Left ventricle myocardium superior (tissue), 1 donor: ENCODE results near the gene CNNM3. TPM values are rescaled to one million over a fixed set of nuclear protein-coding genes. Genes with fewer than 3 reads are reported as not detected.

Experiments
- ATAC-seq: fragments of 200-7000 bp; cut with Tn5 transposase; one replicate; pipeline ENCODE4 v1.9.1; 2020; ENCODE audit warnings: mild to moderate bottlenecking, moderate library complexity
- DNase-seq: peaks from one replicate; pipeline ENCODE4 v3.0.0-alpha.2; 2020
- intact Hi-C: fragments of 100-400 bp; cut with micrococcal nuclease; formaldehyde crosslinking; loops from one replicate; pipeline ENCODE4 v1.11.0; 2022
- total RNA-seq: library from RNA; stranded (reverse); fragmentation: NEBNext Ultra II Directional; extraction: Animal tissue kit (Norgen Biotek cat#: 25700); gene quantifications from one replicate; pipeline ENCODE4 v1.2.1, GENCODE V29; 2021
- donor health status: DM: no; HTN: yes; CAD: no; lungs with severe emphysema.

Gene CNNM3
- total RNA-seq, 1 donor from 2014 or later = 16.8 TPM

DNA sequence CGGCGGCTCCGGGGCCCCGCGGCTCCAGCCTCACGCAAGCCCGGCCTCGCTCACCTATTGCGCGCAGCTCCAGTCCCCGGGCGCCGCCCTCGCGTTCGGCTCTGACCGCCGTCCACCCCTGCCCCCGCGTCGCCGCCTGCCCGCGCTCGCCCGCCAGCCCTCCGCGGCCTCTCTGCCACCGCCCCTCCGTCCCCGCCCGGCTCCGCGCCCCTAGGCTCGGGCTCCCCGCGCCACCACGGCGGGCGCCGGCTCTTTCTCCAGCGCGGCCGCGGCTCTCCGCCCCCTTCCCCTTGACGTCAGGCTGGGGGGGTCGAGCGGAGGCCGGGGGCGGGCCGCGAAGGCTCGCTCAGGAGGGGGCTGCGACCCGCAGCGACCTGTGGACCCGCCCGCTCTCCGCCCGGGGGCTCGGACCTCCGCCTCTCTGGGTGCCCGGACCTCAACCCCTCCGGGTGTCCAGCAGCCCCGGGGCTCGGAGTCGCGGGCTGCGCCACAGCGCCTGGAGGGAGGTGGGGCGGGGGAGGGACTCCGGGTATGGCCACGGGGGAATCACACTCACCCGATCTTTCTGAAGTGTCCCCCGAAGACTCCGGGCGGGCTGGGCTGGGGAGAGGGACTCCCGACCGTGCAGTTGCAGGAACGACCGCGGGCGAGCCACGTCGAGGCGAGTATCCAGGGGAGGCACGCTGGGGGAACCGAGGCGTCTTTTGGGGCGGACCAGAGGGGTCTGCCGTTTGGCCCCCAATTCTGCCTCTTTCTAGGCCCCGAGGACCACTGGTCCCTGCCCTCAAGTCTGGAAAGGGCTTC, 54.0 kb downstream of the CNNM3 start, which contains the start of gene SEMA4C:
Gene SEMA4C, minus strand, starts transcription at position 259 of the 804 bp plus-strand sequence. CDS start 2,194 bp downstream, outside the sequence.
- DNase-seq = peak; percentile 83
- peak; percentile 58 for ATAC-seq
- intact Hi-C loops = loop anchor here (5.0 kb wide), 1 partner anchor 37 kb away; no protein-coding TSS in a partner anchor

DNA sequence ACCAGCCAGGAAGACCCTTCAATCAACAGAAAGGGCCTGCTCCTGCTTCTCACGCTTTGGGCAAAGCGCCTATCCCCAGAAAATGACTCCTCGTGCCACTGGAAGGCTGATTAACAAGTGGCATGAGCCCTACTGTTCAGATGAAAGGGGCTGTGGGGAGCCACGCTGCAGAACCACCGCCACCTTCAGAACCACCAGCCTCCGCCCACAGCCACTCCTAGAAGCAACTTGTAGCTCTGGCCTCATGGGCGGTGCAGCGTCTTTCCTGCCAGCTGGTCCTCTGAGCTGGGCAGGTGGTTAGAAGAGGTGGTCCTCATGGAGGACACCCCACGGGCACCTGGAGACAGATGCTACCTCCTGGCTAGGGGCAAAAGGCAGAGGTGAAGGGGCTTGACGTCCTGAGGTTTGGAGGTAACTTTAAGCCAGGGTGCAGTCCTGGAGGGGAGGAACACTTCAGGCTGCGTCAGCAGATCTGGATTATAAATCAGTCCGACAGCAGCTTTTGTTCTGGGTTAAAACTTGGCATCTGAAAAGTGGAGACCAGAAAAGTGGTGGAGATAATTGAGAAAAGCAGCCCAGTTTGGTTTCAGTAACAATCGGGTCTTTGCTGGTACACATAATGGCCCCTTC, 54.7 kb downstream of the CNNM3 start:
- ATAC-seq (no peak), DNase-seq (peak; percentile 62)
- intact Hi-C loops = loop anchor here (5.0 kb wide), 1 partner anchor 37 kb away; no protein-coding TSS in a partner anchor

DNA sequence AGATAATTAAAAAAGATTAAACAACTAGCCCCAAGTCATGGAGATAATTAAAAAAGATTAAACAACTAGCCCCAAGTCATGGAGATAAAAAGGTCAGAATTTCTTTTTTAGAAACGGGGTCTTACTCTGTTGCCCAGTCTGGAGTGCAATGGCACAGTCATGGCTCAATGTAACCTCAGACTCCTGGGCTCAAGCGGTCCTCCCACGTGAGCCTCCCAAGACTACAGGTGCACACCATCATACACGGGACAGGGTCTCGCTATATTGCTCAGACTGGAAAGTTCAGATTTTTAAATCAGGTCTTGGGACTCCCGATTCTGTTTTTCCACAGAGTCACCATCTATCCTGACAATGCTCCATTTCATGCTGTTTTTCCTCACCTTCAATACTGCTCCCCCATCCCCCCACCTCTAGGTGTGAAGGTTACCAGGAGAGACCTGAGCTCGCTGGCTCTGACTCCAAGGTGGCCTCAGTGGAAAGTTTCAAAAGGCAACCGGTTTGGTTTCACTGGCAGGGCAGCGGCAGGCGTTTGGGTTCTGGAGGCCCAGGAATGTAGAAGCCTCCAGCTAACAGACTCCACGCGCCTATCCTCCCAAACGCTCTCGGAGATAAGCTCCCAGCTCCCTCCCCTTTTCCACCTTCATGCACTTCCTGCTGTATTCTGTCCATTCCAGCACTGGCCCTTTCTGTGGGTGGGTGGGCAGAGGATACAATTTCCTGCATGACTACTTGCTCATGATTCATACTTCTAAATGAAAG, 56.7 kb downstream of the CNNM3 start:
- DNase-seq = no peak
- intact Hi-C loops = loop anchor here (5.0 kb wide), 1 partner anchor 35 kb away; no protein-coding TSS in a partner anchor

DNA sequence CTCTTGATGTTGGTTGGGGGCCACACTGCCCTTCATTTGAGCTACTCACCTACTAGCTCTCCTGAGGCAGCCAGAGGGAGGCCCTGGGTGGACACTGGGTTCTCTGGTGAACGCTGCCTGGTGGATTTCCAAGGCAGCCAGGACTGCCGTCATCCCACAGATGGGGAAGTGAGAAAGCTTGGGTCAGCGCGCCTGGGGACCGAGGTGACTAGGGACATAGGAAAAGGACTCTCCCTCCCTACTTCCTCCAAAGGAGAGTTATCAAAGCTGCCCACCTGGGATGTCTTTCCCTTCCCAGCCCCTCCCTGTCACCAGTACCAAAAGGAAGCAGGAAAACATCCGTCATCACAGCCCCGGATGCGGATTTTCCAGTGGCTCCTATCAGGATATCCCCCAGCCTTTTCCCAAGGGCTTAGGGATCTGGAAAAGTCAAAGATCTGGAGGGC, 57.6 kb downstream of the CNNM3 start:
- DNase-seq (peak; percentile 82), ATAC-seq (peak; percentile 8)
- intact Hi-C loops = loop anchor here (5.0 kb wide), 1 partner anchor 34 kb away; no protein-coding TSS in a partner anchor

More for the DNA sequence above, 56.7 kb downstream of the CNNM3 start:
- no peak for ATAC-seq

DNA sequence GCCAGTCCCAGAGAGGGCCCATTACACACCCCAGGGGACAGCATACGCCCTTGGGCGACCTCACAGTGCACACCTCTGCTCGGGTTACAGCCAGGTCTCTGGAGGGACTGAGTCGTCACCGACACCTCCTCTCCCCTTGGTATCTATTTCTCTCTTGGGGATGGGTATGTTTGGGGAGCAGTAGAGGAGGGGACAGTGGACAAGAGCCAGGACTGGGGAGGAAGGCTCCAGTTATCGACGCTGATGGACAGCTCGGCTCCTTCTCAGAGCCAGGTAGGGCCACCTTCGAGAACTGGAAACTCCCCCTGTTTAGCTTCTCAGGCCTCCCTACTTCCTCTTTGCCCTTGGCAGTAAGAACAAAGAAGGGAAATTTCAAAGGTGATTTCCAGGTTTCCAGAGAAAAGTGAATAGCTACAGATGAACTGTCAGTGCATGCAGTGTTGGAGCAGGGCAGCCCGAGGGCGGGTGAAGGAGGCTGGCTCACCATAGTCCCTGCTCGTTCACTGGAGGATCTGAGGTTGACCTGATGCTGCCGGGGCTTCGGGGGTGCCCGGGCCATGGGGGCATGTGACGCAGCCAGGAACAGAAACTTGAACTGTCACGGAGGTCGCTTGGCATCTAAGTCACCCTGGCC, 58.2 kb downstream of the CNNM3 start:
- DNase-seq = no peak
- no peak for ATAC-seq
- intact Hi-C loops = loop anchor here (5.0 kb wide), 1 partner anchor 33 kb away; no protein-coding TSS in a partner anchor

DNA sequence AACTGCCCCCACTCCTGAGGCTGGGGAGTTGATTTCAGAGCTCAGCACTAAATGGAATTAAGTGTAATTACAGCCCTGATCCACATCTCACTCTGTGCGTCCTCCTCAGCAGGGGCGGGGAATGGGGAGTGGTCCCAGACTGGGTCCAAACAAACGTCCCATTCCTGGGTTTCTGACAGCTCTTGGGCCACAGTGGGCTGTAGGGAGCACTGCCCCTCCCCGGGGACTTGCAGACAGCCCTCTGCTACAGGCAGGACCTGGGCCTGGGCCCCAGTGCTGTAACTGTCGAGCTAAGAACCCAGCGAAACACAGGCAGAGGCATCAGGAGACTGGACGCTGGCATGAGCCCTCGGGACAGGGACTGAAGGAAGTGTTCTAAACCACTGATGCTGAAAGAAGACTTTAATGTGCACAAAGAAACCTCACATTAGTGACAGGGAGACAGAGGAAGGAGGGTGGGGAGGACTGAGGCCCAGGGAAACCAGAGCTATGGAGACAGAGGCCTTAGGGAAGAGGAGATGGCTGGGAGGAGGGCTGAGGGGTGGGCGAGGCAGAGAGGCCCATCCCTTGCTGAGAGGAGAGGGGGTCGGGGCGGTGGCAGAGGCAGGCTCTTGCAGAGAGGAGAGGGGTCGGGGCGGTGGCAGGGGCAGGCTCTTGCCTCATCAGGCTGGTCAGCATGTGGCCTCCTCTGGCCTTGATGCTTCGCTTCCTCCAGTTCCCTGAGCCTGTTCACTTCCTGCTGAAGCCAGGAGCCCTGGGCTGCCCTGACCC, 59.6 kb downstream of the CNNM3 start:
- intact Hi-C loops = no loop called here
- ATAC-seq = no peak
- no peak for DNase-seq

DNA sequence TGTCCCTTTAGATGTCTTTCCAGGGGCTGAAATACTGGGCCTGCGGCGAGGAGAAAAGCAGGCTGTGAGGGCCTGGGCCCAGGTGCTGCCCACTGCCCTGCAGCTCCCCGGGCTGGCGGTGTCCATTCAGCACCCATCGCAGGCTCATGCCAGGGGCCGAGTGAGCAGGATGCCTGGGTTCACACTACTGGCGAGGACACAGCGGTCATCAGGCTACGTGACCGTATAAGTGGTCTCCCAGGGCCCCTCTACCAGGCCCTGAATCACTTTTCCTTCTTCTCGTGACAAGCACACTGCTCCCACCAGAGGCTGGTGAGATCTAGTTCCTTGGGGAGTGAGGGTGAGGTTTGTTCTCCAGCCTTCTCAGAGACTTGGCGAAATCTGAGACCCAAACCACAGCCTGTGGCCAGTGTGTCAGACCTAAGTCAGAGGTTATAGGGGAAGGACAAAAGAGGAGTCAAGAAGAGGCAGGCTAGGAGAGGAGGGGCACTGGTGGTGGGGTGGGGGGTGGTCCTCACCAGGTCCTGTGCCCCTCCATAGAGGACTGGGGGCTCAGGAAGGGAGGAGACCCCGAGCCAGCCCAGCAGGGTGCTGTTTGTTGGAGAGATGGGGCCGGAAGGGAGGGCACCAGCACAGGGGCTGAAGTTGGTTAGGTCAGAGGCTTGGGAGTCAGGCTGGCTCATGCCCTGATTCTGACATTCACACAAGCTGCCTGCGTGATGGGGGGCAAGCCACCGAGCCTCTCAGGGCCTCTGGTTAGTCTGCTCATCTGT, 60.4 kb downstream of the CNNM3 start:
- ATAC-seq (no peak), DNase-seq (no peak)
- intact Hi-C loops = no loop called here

DNA sequence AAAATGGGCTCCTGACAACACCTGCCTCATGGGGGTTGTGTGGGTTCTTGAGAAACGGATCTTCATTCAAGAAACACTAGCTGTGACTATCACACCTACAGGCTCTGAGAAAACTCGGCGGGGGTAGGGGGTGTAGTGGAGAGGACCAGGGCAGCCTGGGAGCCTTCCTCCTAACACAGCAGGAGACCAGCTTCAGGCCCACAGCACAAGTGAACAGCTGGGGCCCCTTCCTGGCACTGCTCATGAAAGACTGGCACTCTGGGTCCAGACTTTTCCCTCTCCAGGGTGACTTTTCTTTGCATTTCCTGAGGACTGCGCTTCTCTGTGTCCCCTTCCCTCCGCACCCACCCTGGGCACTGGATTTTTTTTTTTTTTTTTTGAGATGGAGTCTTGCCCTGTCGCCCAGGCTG, 61.0 kb downstream of the CNNM3 start:
- intact Hi-C loops = no loop called here
- no peak for DNase-seq
- ATAC-seq = no peak

DNA sequence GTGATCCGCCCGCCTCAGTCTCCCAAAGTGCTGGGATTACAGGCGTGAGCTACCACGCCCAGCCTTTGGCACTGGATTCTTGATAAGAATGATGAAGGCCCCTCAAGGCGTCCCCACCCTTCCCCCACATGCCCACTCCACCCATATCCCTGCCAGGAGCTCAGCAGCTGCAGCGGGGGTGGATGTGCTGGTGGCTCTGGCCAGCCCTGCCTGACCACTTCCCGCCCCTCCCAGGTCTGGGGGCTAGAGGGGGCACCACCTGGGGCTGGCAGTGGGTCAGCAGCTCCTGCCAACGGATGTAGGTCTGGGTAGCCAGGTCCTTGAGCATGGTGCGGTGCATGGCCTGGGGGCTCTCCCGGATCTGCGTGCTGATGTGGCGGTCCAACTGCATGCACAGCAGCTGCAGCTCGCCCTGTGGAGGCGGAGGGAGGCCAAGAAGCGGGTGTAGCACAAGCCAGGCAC, 61.6 kb downstream of the CNNM3 start:
- ATAC-seq = no peak
- intact Hi-C loops = no loop called here

DNA sequence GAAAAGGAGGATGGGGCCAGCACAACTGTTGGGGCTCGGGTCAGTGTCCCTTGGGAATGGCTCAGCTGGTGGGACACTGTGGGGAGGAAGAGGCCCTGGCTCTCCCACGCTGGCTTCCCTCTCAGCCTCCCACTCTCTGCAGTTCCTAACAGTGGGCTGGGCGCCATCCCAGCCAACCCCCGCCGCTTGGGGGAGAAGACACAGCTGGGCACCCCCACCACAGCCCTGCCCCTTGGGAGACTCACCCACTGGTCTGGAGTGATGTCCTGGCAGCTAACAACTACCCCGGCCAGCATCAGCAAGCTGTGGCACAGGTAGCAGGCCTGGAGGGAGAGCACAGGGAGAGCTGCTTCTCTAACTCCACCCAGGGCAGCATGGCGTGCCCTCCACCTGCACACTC, 62.1 kb downstream of the CNNM3 start:
- intact Hi-C loops = no loop called here
- ATAC-seq (no peak), DNase-seq (no peak)

More for the DNA sequence above, 61.6 kb downstream of the CNNM3 start:
- DNase-seq = no peak

DNA sequence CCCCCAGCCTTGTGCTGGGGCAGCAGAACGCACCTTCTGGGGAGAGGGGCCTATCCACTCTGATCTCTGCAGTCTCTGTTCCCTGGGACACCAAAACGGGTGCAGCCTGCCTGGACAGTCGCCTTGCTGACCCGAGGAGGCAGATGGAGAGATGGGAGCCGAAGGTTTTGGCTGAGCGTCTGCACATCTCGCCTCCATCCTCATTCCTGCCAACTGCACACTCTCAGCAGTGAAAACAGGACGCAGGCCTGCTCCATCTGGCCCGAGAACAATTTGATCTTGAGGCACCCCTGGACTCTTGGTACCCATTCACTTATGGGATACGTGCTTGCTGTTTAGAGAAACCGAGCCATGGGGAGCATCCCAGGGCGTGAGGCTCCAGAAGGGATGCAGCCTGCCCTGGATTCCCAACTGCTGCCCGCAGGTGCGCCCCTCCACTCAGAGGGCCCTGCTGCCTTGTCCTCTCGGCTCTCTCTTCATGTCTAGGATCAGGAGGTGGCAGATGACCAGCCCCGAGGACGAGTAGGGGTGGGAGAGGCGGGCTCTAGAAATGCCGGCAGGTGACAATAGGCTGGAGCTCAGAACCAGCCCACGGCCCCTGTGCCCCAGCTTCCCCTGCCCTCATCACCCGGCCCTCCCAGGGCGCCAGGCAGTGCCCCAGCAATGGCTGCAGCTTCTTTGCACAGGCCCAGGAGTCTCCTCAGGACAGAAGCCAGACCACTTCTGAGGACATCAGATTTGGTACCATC, 62.9 kb downstream of the CNNM3 start:
- intact Hi-C loops = no loop called here
- no peak for DNase-seq
- ATAC-seq = no peak

DNA sequence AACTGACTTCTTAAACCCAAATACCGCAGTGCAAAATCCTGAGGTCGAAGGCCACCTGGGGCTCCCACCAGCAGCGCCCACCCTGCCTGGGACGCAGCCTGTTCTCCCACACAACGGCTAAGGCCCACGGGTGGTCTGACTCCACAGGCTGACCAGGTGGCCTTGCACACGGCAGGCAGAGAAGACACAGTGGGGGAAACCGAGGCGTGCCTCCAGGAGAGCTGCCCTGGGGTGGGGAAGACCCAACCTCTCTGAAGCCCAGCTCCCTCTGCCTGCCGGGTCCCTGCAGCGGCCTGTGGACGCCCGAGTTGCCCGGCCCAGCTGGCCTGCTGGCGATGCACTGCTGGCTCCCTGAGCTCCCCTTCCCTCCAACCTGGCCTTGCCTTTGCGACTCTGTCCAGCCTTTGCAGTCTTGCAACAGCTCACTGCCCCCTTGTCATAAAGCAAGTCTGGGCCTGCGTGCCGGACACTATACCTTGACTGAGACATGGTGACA, 63.5 kb downstream of the CNNM3 start:
- ATAC-seq (no peak), DNase-seq (no peak)
- intact Hi-C loops = no loop called here

DNA sequence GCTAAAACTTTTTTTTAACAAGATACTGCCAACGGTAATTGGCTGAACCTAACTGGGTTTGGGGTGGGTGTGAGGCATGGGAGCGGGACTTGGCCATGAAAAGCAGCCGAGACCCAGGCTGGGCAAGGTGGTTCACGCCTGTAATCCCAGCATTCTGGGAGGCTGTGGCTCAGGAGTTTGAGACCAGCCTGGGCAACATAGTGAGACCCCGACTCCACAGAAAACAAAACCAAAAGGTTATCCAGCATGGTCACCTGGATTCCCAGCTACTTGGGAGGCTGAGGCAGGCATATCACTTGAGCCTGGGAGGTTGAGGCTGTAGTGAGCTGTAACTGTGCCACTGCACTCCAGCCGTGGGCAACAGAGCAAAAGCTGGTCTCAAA, 64.8 kb downstream of the CNNM3 start:
- no peak for DNase-seq
- intact Hi-C loops = no loop called here
- no peak for ATAC-seq

DNA sequence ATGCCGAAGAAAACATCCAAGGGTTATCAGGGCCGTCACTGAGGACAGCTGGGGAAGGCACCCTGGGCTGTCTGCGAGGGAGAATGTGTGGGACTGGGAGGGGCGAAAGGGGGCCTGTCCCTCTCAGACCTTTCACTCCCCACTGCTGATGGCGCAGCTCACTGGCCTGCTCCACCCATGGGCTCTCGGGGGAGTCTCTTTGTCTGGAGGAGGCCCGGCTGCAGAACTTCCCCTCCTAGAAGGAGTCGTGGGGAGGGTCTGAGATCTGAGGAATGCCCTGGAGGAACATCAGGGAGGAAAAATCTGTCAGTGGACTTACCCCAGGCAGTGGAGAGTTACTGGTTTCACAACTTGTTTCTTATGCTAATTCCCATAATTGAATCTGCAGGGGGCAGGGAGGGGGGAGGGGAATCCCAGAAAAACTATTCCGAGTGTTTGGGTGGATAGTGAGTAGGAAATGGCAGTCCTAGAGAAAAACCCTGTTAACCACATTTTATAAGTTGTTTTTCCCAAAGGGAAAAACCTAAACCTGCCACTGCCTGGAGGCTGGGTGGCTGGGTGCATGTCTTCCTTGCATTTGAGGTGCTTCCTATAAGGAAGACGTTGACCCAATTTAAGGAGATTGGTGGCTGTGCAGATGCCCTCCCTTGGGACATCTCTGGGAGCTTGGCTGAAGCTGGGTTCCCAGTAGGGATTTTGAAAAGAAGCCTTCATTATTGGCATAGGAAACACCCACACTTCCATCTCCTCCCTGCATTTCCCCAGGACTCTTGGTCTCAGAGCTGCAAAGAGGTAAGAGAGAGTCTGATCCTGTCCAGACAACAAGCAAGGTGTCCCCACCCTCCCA, 65.5 kb downstream of the CNNM3 start:
- DNase-seq = no peak
- intact Hi-C loops = no loop called here
- peak; percentile 39 for ATAC-seq

DNA sequence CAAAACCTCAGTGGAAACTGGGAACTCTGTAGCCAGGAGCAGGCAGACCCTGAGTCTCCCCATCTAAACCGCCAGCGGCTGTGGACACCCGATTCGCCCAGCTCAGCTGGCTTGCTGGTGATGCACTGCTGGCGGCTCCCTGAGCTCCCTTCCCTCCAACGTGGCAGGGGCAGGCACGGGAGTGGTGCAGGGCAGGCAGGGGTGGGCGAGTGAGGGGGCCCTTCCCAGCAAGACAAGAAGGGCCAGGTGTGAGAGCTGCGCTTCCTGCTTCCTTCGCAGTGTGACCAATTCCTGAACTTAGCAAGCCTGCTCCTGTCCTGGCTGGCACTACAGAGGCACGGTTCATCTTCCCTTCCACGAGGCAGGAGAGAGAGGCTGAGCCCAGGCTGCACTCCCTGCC, 66.2 kb downstream of the CNNM3 start:
- DNase-seq (no peak), ATAC-seq (no peak)
- intact Hi-C loops = no loop called here

DNA sequence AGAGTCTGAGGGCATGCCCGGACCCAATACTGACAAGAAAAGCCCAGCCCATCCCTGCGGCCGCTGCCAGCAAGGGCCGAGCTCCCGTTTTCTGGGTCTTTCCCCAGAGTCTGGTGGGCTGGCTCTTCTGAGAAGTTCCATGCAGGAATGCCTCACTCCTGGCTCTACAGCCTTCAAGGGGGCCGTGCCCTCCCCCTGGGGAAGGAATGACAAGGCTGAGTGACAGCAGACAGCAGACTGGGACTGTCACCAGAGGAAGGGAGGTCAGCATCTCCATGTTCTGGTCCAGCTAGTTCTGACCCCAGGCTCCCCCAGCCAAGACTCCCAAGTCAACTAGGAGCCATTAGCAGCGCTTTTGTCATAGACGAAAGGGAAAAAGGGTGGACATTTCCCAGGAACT, 66.8 kb downstream of the CNNM3 start:
- ATAC-seq (no peak), DNase-seq (no peak)
- intact Hi-C loops = no loop called here
